K562 (cell line): ENCODE data around the gene GALNT13. TPM values are rescaled to one million over a fixed set of nuclear protein-coding genes. Genes with fewer than 3 reads are reported as not detected.

Experiments
- ARID2 ChIP-seq: fragments of 450-650 bp; IDR thresholded peaks from 2 replicates; pipeline ENCODE4 v1.6.1; 2017; ENCODE audit warnings: antibody characterized with exemption, mild to moderate bottlenecking
- ARID3B ChIP-seq: fragments of 250-450 bp; sonication (Bioruptor Pico); IDR thresholded peaks from 2 replicates; pipeline ENCODE4 v1.4.0; 2020; ENCODE audit warnings: borderline replicate concordance
- ATF6 ChIP-seq: sonication (generic); formaldehyde crosslinking; IDR thresholded peaks from 2 replicates; pipeline ENCODE4 v1.4.0; 2020; ENCODE audit warnings: mild to moderate bottlenecking, missing genetic modification reagents
- BDP1 ChIP-seq: IDR thresholded peaks from 3 replicates; pipeline ENCODE4 v1.6.1; 2011; ENCODE audit not compliant: insufficient read length, insufficient read depth
- CBX2 ChIP-seq: fragments of 200-600 bp; sonication (generic); IDR thresholded peaks from one replicate; pipeline ENCODE4 v1.6.1; 2012; ENCODE audit warnings: mild to moderate bottlenecking, low read length, inconsistent platforms; ENCODE audit not compliant: insufficient read depth, poor library complexity, severe bottlenecking
- ELK3 ChIP-seq: fragments of 450-650 bp; formaldehyde crosslinking; IDR thresholded peaks from 2 replicates; pipeline ENCODE4 v1.4.0; 2020; ENCODE audit warnings: mild to moderate bottlenecking
- FOXJ2 ChIP-seq: fragments of 200-800 bp; sonication (Bioruptor generic); IDR thresholded peaks from 2 replicates; pipeline ENCODE4 v1.6.1; 2016; ENCODE audit warnings: missing genetic modification characterization, missing compliant biosample characterization
- HNRNPH1 ChIP-seq: fragments of 200-400 bp; formaldehyde crosslinking; optimal IDR thresholded peaks from 2 replicates; pipeline ENCODE3; 2017; ENCODE audit warnings: low read depth, mild to moderate bottlenecking, low read length, moderate library complexity
- LCOR ChIP-seq: sonication (generic); formaldehyde crosslinking; IDR thresholded peaks from 2 replicates; pipeline ENCODE4 v1.8.0; 2022; ENCODE audit warnings: mild to moderate bottlenecking, missing genetic modification reagents
- LEF1 ChIP-seq: fragments of 450-650 bp; IDR thresholded peaks from 2 replicates; pipeline ENCODE4 v1.6.1; 2016; ENCODE audit warnings: mild to moderate bottlenecking
- OTX1 ChIP-seq: fragments of 450-650 bp; formaldehyde crosslinking; IDR thresholded peaks from 2 replicates; pipeline ENCODE4 v1.4.0; 2022; ENCODE audit warnings: mild to moderate bottlenecking
- RNF219 ChIP-seq: fragments of 250-450 bp; sonication (Bioruptor Pico); IDR thresholded peaks from 2 replicates; pipeline ENCODE4 v1.5.0; 2022; ENCODE audit warnings: mild to moderate bottlenecking
- TARDBP ChIP-seq: fragments of 450-650 bp; IDR thresholded peaks from 2 replicates; pipeline ENCODE4 v1.6.1; 2016
- XRCC4 ChIP-seq: IDR thresholded peaks from one replicate; pipeline ENCODE4 v1.6.1; 2011; ENCODE audit not compliant: insufficient read depth, insufficient read length; ENCODE audit errors: extremely low read depth
- ZC3H4 ChIP-seq: sonication (generic); formaldehyde crosslinking; IDR thresholded peaks from 2 replicates; pipeline ENCODE4 v1.9.0; 2021; ENCODE audit warnings: missing genetic modification reagents, borderline replicate concordance
- polyA plus RNA-seq, 8 experiments: library from polyadenylated mRNA; depleted of rRNA in 4 of 8; stranded (reverse) in 5 of 8; unstranded in 3 of 8; fragments of >200 nt; fragmentation: Nextera tagmentation in 2 of 8; fragmentation: Illumina TruSeq in 1 of 8; extraction: Ambion mirVana in 2 of 8; extraction: Trizol in 1 of 8; gene quantifications; 2 replicates each; pipeline versions ENCODE4 v1.2.1 to v1.2.3, GENCODE V29; 2011 to 2014; ENCODE audit warnings: inconsistent platforms in 1 of 8, missing spikeins in 1 of 8
- total RNA-seq, 7 experiments: library from RNA; depleted of rRNA in 6 of 7; stranded (reverse); fragments of >200 nt in 6 of 7; fragmentation: Illumina TruSeq in 2 of 7; extraction: Trizol in 2 of 7; gene quantifications; 2 replicates each; pipeline versions ENCODE4 v1.2.1 to v1.2.3, GENCODE V29; 2011 to 2021; ENCODE audit warnings: low replicate concordance in 1 of 7

Gene GALNT13
- total and polyA plus RNA-seq, 9 of the 15 experiments (the other 6 are each of a cell fraction or from before 2014, with no cell fraction given): not detected

GRCh38 chr2:154133823-154134222 is 262.1 kb downstream of the GALNT13 start (continued):
- no peak for TF ChIP-seq ATF6 (CRISPR knock-in tag)
- TF ChIP-seq CBX2: no peak
- TF ChIP-seq OTX1 (CRISPR knock-in tag): no peak
- TF ChIP-seq LEF1: no peak
- no peak for TF ChIP-seq RNF219
- TF ChIP-seq ELK3 (CRISPR knock-in tag): no peak
- TF ChIP-seq TARDBP: no peak
- TF ChIP-seq XRCC4: no peak
- TF ChIP-seq FOXJ2 (tag): no peak
- no peak for TF ChIP-seq LCOR
- no peak for TF ChIP-seq BDP1
- no peak for TF ChIP-seq ZC3H4 (CRISPR knock-in tag)
- TF ChIP-seq ARID2: no peak
- no peak for TF ChIP-seq HNRNPH1
- no peak for TF ChIP-seq ARID3B (CRISPR knock-in tag)
